GM12874 (cell line): ENCODE measurements around the gene SFXN1.

Source experiments
- CTCF ChIP-seq: IDR thresholded peaks from 2 replicates; pipeline ENCODE4 v1.5.1; 2011; ENCODE audit warnings: low read depth, mild to moderate bottlenecking, control low read depth, low read length, moderate library complexity; ENCODE audit not compliant: insufficient read depth

SFXN1 gene

GRCh38 chr5:175468892-175469291 is 9.5 kb upstream of the SFXN1 start:
- TF ChIP-seq CTCF: no peak

- no peak for TF ChIP-seq CTCF
Measured at GRCh38 chr5:175469916-175470315, 8.4 kb upstream of the SFXN1 start.

- TF ChIP-seq CTCF: no peak
Measured at GRCh38 chr5:175470781-175471180, 7.6 kb upstream of the SFXN1 start.

GRCh38 chr5:175471196-175471595 is 7.2 kb upstream of the SFXN1 start:
- TF ChIP-seq CTCF: no peak

GRCh38 chr5:175471628-175472027 is 6.7 kb upstream of the SFXN1 start:
- TF ChIP-seq CTCF: no peak

- no peak for TF ChIP-seq CTCF
Measured at GRCh38 chr5:175472378-175472777, 6.0 kb upstream of the SFXN1 start.

GRCh38 chr5:175475248-175475647 is 3.1 kb upstream of the SFXN1 start:
- no peak for TF ChIP-seq CTCF

- TF ChIP-seq CTCF: no peak
Measured at GRCh38 chr5:175477440-175477839, 920 bp upstream of the SFXN1 start.
